ENCODE measurements around the gene HDAC11. TPM values are rescaled to one million over a fixed set of nuclear protein-coding genes. Genes with fewer than 3 reads are reported as not detected.

HDAC11 gene
- total and polyA plus RNA-seq, 9 of the 15 experiments (the other 6 are each of a cell fraction or from before 2014, with no cell fraction given), result 0.60 to 6.0 (median 4.5) TPM

DNA sequence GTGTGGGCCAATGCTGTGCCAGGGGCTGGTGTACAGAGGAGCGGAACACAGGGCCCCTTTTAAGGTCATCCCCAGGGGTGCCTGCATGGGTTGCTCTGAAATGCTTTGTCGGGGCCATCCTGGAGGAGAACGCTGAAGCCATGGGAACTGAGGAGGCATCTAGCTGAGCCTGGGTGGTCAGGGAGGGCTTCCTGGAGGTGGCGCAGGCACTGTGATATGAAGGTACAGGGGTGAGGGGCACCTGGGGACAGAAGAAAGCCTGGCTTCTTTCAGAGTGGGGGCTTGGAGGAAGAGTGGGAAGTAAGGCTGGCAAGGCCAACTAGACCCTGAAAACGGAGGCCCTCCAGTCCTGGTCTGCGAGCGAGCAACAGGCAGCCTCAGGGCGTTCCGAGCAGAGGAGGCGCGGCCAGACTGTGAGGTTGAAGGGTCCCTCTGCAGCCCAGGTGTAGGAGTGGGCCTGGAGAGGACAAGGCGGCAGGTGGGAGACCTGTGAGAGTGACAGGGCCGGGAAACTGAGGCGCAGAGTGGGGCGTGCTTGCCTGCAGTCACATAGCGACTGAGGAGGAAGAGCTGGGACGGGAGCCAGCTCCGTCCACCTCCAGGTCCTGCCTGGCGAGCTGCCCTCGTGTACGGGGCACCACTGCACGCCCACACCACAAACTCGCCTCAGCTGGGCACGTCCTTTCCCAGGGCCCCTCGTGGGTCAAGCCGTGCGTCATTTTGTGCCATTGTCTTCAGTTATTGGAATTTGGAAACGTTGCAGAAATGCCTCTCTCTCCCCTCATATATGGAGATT is 72.9 kb downstream of the HDAC11 start:
- Histone ChIP-seq H3K4me3 (no peak overlapping the region), H3K9me3 (replicated peaks; ENCODE audit: control insufficient read depth, insufficient read depth, low read depth, low read length) (no peaks in the 10 kb centered on the region; the same call in 1 of the 2 replicates), H3K79me2 (ENCODE audit: control insufficient read depth, insufficient read depth, low read length) (no peaks in the 10 kb centered on the region), H3K9ac (ENCODE audit: insufficient read depth in 1 of 2, low read depth in 2 of 2, low read length in 2 of 2) (no peak overlapping the region), H3K36me3 (ENCODE audit: control insufficient read depth, insufficient read depth, low read length) (no peaks in the 10 kb centered on the region), H3K4me1 (replicated peaks in 1 of 2; ENCODE audit: control insufficient read depth in 2 of 2, insufficient read depth in 2 of 2, low read length in 2 of 2) (peaks cover 6 to 35% of the 10 kb centered on the region in 2 experiments; a peak in 4 of 5 replicates), H2AFZ (ENCODE audit: low read depth, low read length) (no peak overlapping the region), H3K4me2 (ENCODE audit: insufficient read depth, low read length) (no peak overlapping the region), H3K27ac (ENCODE audit: extremely low read depth, low read depth, low read length) (no peak overlapping the region), H3K9me1 (ENCODE audit: control insufficient read depth, insufficient read depth, low read length) (no peaks in the 10 kb centered on the region), H3K27me3 (ENCODE audit: control insufficient read depth in 2 of 2, insufficient read depth in 2 of 2, low read length in 2 of 2) (peaks cover 12 to 59% of the 10 kb centered on the region in 2 experiments; a peak in 4 of 5 replicates), H4K20me1 (replicated peaks; ENCODE audit: control insufficient read depth, insufficient read depth, low read length) (peaks cover 25% of the 10 kb centered on the region)
- DNase-seq (ENCODE audit: extremely low read depth in 1 of 4, low spot score in 3 of 4) (no peak), FAIRE-seq (no peak), ATAC-seq (no peak)
- CTCF ChIA-PET (ENCODE audit: low intra/inter-chr PET ratio), result no interaction called here
- TF ChIP-seq RBM25 (IDR thresholded peaks at IDR 0.05; ENCODE audit: low read depth, low read length, severe bottlenecking) (peak; percentile 41), KDM5B (IDR thresholded peaks at IDR 0.05; ENCODE audit: insufficient replicate concordance, low read depth, low read length) (peak; percentile 19), HSF4 (CRISPR knock-in tag; IDR thresholded peaks at IDR 0.05; ENCODE audit: borderline replicate concordance) (no peak), ZFP36 (IDR thresholded peaks at IDR 0.05; ENCODE audit: low read depth, low read length, partially characterized antibody) (peak; percentile 95)
- intact Hi-C loops (cut with micrococcal nuclease), result loop anchor here (10.0 kb wide), 1 partner anchor 92 kb away; no protein-coding TSS in a partner anchor
- BruUV-seq (replicated peaks), result no TSS peak
- POLR2A ChIA-PET, result interaction anchor here (0.7 kb wide), 1 partner anchor 55 kb away, joined by 4 read pairs; no protein-coding TSS in a partner anchor
- 13% methylated on average over 28 of the region's 28 CpGs for WGBS (ENCODE audit: insufficient coverage, low coverage, missing lambda C conversion rate)
- in situ Hi-C loops (cut with MboI), result no loop called here

Measured in K562 (cell line).